Stimulated activated CD4-positive, alpha-beta T cell treated with anti-CD3 and anti-CD28 coated beads, TNF-alpha, amount 100 ng/mL, for 48 hours (primary cell): ENCODE results near the gene RASGRF1.
"Not testable (repeated sequence)": the region's sequence is repeated elsewhere in the genome, so short reads cannot be mapped to it uniquely, and the experiment has no call there.

Source experiments
- DNase-seq, 3 donors: peaks; one replicate each; pipeline ENCODE4 v3.0.0-alpha.2; 2020; ENCODE audit warnings: low read depth in 3 of 3

RASGRF1 gene

DNA sequence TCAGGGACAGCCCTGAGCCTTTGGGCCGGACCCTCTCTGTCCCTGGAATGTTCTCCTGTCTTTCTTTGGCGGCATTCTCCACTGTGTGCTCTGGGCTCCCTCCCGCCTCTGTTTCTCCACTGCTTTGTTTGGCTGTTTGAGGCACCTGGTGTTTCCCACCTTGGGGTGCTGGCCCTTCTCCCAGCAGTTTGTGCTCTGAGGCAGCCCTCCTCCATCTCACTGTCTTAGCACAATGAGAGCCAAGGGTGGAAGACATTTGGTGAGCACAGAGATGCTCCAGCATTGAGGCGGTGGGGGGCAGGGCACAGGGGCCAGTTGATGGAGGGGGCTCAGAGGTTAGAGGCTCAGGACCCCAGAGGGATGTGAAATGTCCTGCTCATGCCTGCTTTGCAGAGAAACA lies 54.3 kb downstream of the RASGRF1 start:
- DNase-seq, result no peak

DNA sequence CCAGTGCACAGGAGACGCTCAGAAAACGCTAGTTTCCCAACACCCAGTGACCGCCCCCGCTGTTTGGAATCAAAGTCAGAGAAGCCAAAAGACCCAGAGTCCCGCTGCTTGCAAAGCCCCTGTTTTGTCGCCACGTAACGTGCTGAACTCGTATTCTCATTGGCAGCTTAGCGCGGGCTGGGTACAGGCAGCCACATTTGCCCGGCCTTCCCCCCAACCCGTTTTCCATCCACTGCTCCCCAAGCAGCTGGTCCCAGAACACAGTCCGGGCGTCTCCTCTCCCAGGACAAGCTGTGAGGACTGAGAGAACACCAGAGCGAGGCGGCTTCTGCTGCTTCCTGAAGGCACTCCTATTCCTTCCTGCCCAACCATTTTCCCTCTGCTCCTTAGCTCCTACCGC lies 54.8 kb downstream of the RASGRF1 start:
- DNase-seq, result no peak

- no peak for DNase-seq
These were observed 55.4 kb downstream of the RASGRF1 start for GRCh38 chr15:79035111-79035601.

DNA sequence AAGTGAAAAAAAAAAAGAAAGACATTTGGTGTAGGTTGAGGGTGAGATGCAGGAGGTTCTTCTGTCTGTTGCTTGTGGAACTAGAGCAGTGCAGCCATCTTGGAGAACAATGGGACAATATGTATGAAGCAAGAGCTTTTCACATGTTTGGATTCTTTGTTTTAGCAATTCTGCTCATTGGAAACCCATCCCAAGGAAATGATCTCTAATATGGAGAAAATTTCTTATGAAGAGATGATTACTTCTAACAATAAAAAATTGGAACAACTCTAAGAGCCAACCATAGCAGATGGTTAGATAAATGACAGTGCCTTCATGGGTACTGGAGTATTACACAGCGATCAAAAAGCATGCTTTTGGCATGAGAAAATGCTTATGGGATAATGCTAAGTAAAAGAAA lies 56.3 kb downstream of the RASGRF1 start:
- no peak for DNase-seq

DNA sequence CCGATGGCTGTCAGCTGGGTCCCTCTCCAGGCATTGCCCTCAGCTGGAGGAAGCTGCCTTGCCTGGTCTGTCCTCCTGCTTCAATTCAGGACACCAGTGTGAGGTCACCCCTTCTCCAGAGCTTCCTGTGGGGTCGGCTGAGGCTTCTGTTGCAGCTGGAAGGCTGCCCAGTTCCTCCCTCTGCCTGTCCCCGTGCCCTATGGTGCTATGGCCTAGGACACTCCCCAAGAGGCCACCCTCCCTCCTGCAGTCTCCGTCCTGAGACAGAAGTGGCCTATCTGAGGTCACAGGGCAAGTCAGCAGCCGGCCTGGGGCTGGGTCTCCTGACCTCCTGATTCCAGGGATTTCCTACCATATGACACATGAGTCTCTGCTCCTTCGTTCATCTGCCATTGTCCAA lies 57.9 kb downstream of the RASGRF1 start:
- DNase-seq, result no peak

DNA sequence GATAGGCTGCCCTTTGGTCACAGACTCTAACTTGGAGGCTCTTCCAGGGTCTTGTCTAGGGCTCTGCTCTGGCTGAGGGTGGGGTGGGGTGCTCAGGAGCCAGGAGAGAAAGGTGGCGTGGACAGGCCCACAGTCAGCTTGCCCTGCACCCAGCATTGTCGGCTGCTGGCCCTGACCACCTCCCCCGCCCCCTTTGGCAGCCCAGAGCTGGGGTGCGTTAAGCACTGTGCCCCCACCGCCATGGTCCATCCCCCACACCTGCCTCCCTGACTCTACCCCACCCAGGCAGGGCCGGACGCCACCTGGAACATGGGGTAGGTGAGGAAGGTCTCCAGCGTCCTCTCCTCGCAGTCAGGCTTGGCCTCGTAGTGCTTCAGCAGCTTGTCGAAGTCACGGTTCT lies 58.8 kb downstream of the RASGRF1 start:
- DNase-seq, result no peak

GRCh38 chr15:79031201-79031600 lies 59.4 kb downstream of the RASGRF1 start:
- no peak for DNase-seq

DNA sequence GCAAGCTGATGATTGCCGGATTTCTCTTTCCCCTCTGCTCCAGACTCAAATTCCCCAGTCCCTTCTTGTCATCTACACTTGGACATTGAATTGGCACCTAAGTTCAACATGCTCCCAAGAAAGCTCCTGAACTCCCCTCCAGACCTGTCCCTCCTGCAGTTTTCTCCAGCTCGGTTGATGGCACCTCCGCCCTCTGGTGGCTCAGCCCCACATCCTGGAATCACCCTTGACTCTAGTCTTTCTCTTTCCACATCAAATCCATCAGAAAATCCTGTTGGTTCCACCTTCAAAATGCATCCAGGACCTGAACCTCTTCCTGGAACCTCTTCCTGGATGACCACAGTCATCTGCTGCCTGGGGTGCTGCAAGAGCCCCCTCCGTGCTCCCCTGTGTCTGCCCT lies 60.1 kb downstream of the RASGRF1 start:
- no peak for DNase-seq

DNA sequence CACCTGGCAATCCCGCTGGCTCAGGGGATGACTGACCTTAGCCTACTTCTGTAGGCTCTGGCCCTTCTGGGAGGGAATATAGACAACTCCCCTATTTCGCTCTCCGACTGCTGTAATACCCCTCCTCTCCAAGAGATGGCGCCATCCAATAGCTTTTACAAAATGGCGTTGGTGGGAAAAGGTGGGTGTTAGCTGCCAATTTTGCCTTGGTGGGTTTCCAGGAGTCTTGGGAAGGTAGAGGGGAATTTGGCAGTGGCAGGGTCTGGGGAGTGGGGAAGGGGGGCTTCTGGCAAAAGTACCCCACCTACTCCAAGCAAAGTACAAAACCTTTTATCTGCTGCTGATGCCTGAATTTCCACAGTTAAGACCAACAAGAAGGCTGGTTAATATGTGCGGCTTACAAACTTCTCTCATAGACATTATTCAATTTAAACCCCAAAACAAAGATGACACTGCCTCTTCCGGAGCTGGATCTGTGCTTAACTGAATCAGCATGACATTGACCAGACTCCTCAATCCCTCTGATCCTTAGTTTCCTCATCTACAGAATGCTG lies 62.1 kb downstream of the RASGRF1 start:
- peak in 2 of 3 donors; percentile 6 to 31 for DNase-seq

DNA sequence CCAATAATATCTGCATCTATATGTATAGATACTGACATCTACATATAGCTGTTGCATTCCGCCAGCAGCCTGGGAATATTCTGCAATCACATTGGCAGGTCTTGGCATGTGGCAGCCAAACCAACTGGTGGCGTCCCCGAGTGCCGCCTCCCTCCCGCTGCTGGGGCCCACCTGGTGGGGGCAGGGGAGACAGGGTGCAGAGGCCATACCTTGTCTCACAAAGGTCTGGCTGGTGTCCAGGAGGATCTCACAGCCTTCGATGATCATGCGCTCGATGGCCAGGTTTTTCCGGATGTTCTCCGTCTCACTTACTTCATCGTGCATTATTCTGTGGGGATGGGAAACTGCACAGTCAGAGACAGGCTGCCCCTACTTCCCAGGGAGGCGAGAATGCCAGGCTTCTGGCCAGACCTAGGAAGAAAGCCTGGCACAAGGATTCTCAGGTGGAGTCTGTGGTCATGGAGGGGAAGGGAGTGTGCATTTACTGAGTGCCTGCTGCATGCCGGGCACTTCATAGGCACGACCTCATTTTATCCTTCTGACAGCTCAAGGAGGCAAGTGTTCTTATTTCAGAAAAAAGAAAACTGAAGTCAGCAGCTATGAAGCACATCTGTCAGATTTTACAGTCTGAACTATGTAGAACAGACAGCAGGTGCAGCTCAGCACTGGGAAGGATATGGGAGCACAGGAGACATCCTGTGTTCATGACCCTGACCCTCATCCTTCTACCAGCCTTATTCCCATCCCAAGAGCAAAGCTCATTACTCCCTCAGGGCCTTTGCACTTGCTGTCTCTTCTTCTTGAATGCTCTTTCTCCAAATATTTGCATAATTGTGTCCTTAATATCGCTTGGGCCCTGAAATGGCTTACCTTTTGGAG lies 62.8 kb downstream of the RASGRF1 start:
- DNase-seq, result no peak

- DNase-seq, result no peak
These were observed 64.8 kb downstream of the RASGRF1 start for GRCh38 chr15:79025802-79026201.

- no peak for DNase-seq
These were observed 65.4 kb downstream of the RASGRF1 start for GRCh38 chr15:79025201-79025600.

DNA sequence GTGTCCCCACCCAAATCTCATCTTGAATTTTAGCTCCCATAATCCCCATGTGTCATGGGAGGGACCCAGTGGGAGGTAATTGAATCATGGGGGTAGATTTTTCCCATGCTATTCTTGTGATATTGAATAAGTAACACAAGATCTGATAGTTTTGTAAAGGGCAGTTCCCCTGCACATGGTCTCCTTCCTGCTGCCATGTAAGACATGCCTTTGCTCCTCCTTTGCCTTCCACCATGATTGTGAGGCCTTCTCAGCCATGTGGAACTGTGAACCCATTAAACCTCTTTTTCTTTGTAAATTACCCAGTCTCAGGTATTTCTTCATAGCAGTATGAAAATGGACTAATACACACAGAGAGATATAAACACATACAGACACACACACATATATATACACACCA lies 66.1 kb downstream of the RASGRF1 start:
- not testable (repeated sequence) for DNase-seq

- DNase-seq, result no peak
These were observed 66.7 kb downstream of the RASGRF1 start for GRCh38 chr15:79023918-79024317.

GRCh38 chr15:79023546-79023890 lies 67.1 kb downstream of the RASGRF1 start:
- DNase-seq, result no peak

GRCh38 chr15:79018960-79019359 lies 71.6 kb downstream of the RASGRF1 start:
- no peak for DNase-seq

DNA sequence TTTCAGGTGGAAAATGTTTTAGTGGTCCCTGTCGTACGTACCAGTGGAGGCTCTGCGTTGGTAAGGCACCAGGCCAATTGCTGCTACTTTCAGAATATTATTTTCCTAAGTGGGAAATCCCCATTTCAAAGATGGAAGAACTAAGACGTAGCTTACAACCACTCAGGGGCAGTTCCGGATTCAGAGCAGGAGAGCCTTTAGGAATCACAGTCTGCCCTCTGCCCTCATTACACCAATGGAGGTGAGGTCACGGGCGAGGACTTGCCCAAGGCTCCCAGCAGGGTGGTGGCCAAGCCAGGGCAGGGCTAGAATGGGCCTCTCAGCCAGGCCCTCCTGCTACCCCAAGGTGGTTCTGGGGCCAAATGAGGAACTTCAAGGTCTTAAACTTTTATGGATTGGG lies 72.6 kb downstream of the RASGRF1 start:
- DNase-seq, result no peak

DNA sequence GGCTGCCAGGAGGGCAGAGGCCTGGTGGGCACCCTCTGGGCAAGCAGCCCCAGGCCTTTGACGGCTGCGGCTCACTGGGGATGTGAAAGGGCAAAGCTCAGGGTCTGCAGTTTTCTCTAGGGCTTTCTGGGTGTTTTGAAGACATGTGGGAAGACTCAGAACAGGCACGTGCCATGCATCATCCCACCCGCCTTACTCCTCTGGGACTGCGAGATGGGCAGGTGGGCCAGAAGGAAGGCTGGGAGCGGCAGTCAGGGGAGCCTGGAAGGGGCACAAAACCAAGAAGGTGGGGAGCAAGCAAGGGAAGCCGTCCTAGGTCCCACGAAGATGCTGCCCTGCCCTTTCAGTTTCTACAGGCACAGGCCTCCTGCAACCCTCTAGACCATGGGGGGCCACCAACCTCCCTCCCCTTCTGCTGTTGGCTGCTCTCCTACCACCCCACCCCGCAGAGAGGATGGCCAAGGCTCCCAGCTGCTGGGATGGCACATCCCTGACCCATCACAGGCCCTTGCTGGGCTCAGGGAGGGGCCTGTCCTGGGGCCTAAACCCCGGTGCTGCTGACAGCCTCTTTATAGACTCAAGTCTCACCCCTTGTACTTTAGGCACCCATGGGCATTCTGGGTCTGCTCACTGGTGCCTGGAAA lies 73.9 kb downstream of the RASGRF1 start:
- no peak for DNase-seq

GRCh38 chr15:79015416-79015815 lies 75.2 kb downstream of the RASGRF1 start:
- no peak for DNase-seq

DNA sequence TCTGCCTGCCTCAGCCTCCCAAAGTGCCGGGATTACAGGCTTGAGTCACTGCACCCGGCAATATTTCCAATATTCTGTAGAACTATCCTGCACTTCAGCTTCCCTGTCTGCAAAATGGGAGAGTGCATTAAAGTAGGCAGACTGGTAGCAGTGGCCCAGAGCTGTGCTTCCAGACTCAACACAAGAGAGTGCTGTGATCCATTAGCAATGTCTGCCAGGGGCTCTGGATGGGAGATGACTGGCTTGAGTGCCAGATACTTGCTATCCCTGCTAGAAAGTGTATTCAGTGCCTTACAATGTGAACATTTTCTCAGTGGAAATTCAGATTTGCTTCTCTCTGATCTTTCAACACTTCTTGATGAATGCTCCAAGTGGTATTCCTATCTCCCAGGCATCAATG lies 80.3 kb downstream of the RASGRF1 start:
- no peak for DNase-seq

DNA sequence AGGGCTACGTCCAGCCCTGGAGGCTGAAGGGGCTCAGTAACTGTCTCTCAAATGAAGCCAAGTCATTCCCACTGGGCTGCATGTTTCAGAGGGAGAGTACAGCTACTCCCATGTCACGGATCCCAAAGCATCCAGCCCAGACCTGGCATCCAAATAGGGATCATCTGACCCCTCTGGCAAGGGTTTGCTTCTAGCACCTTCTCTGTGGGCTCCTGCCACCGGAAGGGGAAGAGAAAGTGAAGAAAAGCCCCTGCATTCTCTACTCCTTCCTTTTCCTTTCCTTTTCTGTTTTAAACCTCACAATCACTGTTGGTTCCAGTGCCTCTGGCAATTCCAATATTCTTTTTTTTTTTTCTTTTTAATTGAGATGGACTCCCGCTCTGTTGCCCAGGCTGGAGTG lies 81.2 kb downstream of the RASGRF1 start:
- DNase-seq, result no peak

- DNase-seq, result no peak
These were observed 81.9 kb downstream of the RASGRF1 start for GRCh38 chr15:79008659-79009058.

DNA sequence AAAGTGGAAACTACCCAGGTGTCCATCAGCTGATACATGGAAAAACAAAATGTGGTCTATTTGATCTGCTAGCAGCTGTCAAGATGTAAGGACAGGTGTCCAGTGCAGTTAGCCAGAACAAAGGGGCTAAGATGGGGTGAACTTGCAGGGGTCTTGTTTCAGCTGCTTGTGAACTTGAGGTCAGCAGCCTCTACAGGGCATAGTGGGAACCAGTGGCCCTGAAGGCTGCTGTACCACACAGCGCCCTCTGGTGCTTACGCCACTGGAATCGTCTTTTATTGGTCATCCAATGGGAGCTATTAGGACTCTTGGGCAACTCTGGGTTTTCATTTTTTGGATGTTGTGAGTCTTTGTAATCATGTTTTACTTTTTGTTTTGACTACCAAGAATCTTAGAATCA lies 83.5 kb downstream of the RASGRF1 start:
- DNase-seq, result peak in 1 of 3 donors; percentile 10
